Activated CD8-positive, alpha-beta T cell treated with anti-CD3 and anti-CD28 coated beads for 36 hours (primary cell): Measurements from ENCODE around the gene PTPRN2. TPM values are rescaled to one million over a fixed set of nuclear protein-coding genes. Genes with fewer than 3 reads are reported as not detected.

Experiments
- ATAC-seq: fragments of 200-7000 bp; cut with Tn5 transposase; one replicate; pipeline ENCODE4 v1.10.0; 2021; ENCODE audit warnings: mild to moderate bottlenecking, moderate library complexity
- CTCF ChIA-PET: fragments of 350-600 bp; sonication (Branson Sonifier 250); formaldehyde crosslinking; loops from one replicate; lab custom pipeline; 2021; ENCODE audit warnings: antibody characterized with exemption; lab: Charles Lee
- POLR2A ChIA-PET: fragments of 350-600 bp; sonication (Branson Sonifier 250); formaldehyde crosslinking; loops from one replicate; lab custom pipeline; 2021; ENCODE audit warnings: antibody characterized with exemption; lab: Charles Lee
- DNase-seq: peaks from one replicate; pipeline ENCODE4 v3.0.0-alpha.2; 2020
- H3K27ac Mint-ChIP-seq: one replicate; pipeline ENCODE4 v1.8.0; 2021; ENCODE audit warnings: mild to moderate bottlenecking, mixed read lengths
- H3K27me3 Mint-ChIP-seq: one replicate; pipeline ENCODE4 v1.8.0; 2021; ENCODE audit warnings: mixed read lengths
- H3K36me3 Mint-ChIP-seq: one replicate; pipeline ENCODE4 v1.8.0; 2021; ENCODE audit warnings: low read depth, mixed read lengths
- H3K4me1 Mint-ChIP-seq: one replicate; pipeline ENCODE4 v1.8.0; 2021; ENCODE audit warnings: low read depth, mixed read lengths
- H3K4me3 Mint-ChIP-seq: one replicate; pipeline ENCODE4 v1.8.0; 2021; ENCODE audit warnings: mild to moderate bottlenecking, moderate library complexity, mixed read lengths
- H3K9me3 Mint-ChIP-seq: one replicate; pipeline ENCODE4 v1.8.0; 2021; ENCODE audit warnings: mixed read lengths
- CTCF ChIP-seq: fragments of 200-600 bp; IDR thresholded peaks from one replicate; pipeline ENCODE4 v1.8.0; 2022; ENCODE audit warnings: antibody characterized with exemption, mild to moderate bottlenecking
- intact Hi-C: fragments of 100-400 bp; cut with micrococcal nuclease; formaldehyde crosslinking; loops from one replicate; pipeline ENCODE4 v1.10.0; 2022
- total RNA-seq, 2 experiments: library from RNA; stranded (reverse); gene quantifications; one replicate each; pipeline ENCODE4 v1.2.3, GENCODE V29; 2021

Gene PTPRN2
- total RNA-seq, 2 experiments from 2014 or later: 0.49 to 0.65 TPM

- no peak for TF ChIP-seq CTCF
- Mint-ChIP-seq H3K9me3 (no peaks in the 10 kb centered on the region), H3K27ac (no peak overlapping the region), H3K36me3 (no peaks in the 10 kb centered on the region), H3K4me1 (no peaks in the 10 kb centered on the region), H3K27me3 (peaks cover 2% of the 10 kb centered on the region), H3K4me3 (no peak overlapping the region)
- intact Hi-C loops: no loop called here
- POLR2A ChIA-PET: no interaction called here
- CTCF ChIA-PET: no interaction called here
- DNase-seq (no peak), ATAC-seq (no peak)
Observed at GRCh38 chr7:158424531-158424930, 163.1 kb downstream of the PTPRN2 start.

GRCh38 chr7:158424011-158424410 lies 163.6 kb downstream of the PTPRN2 start:
- ATAC-seq (no peak), DNase-seq (no peak)
- CTCF ChIA-PET: no interaction called here
- peaks cover 2% of the 10 kb centered on the region for H3K27me3 Mint-ChIP-seq
- TF ChIP-seq CTCF: no peak
- H3K9me3 Mint-ChIP-seq: no peaks in the 10 kb centered on the region
- H3K4me3 Mint-ChIP-seq: no peak overlapping the region
- H3K4me1 Mint-ChIP-seq: no peaks in the 10 kb centered on the region
- H3K36me3 Mint-ChIP-seq: no peaks in the 10 kb centered on the region
- no peak overlapping the region for H3K27ac Mint-ChIP-seq
- POLR2A ChIA-PET: no interaction called here
- intact Hi-C loops: no loop called here

- Mint-ChIP-seq H3K4me3 (no peak overlapping the region), H3K27me3 (peaks cover 2% of the 10 kb centered on the region), H3K36me3 (no peaks in the 10 kb centered on the region), H3K27ac (no peak overlapping the region), H3K9me3 (peaks cover 8% of the 10 kb centered on the region), H3K4me1 (no peaks in the 10 kb centered on the region)
- DNase-seq (no peak), ATAC-seq (no peak)
- no peak for TF ChIP-seq CTCF
- CTCF ChIA-PET: interaction anchor here (1.3 kb wide), 1 partner anchor 21 kb away, joined by 4 read pairs; no protein-coding TSS in a partner anchor
- POLR2A ChIA-PET: interaction anchor here (0.7 kb wide), 1 partner anchor 337 kb away, joined by 3 read pairs; no protein-coding TSS in a partner anchor
- intact Hi-C loops: no loop called here
Observed at GRCh38 chr7:158422887-158423560, 164.6 kb downstream of the PTPRN2 start.

- ChIA-PET CTCF (interaction anchor here (1.3 kb wide), 1 partner anchor 22 kb away, joined by 4 read pairs; no protein-coding TSS in a partner anchor), POLR2A (no interaction called here)
- Mint-ChIP-seq H3K4me1 (no peaks in the 10 kb centered on the region), H3K27me3 (peaks cover 2% of the 10 kb centered on the region), H3K9me3 (peaks cover 12% of the 10 kb centered on the region), H3K27ac (no peak overlapping the region), H3K4me3 (no peak overlapping the region), H3K36me3 (no peaks in the 10 kb centered on the region)
- no peak for ATAC-seq
- TF ChIP-seq CTCF: no peak
- intact Hi-C loops: no loop called here
- no peak for DNase-seq
Observed at GRCh38 chr7:158422196-158422886, 165.3 kb downstream of the PTPRN2 start.

GRCh38 chr7:158421361-158421760 lies 166.3 kb downstream of the PTPRN2 start:
- Mint-ChIP-seq H3K36me3 (no peaks in the 10 kb centered on the region), H3K27me3 (peaks cover 2% of the 10 kb centered on the region), H3K27ac (no peak overlapping the region), H3K4me3 (no peak overlapping the region), H3K9me3 (peaks cover 12% of the 10 kb centered on the region), H3K4me1 (no peaks in the 10 kb centered on the region)
- ATAC-seq: no peak
- no peak for DNase-seq
- CTCF ChIA-PET: interaction anchor here (1.3 kb wide), 1 partner anchor 23 kb away, joined by 4 read pairs; no protein-coding TSS in a partner anchor
- intact Hi-C loops: no loop called here
- TF ChIP-seq CTCF: no peak
- POLR2A ChIA-PET: no interaction called here
